ENCODE data around the gene RGL1. TPM values are rescaled to one million over a fixed set of nuclear protein-coding genes. Genes with fewer than 3 reads are reported as not detected.

The RGL1 gene
- total and polyA plus RNA-seq, 2 donors (not counting 3 experiments of a cell fraction or from before 2014, with no cell fraction given), result 19.8 to 35.3 TPM

- H3K79me2 ChIP-seq (ENCODE audit: control insufficient read depth, insufficient read depth, low read length), result no peaks in the 10 kb centered on the region
- H3K4me3 ChIP-seq (replicated peaks in 1 of 3; ENCODE audit: insufficient read depth in 1 of 3, low read depth in 1 of 3, low read length in 3 of 3), result no peak overlapping the region
- no peak overlapping the region for H3K9ac ChIP-seq (replicated peaks; ENCODE audit: extremely low read depth, insufficient read depth, low read length)
- no peaks in the 10 kb centered on the region for H3K36me3 ChIP-seq (ENCODE audit: control insufficient read depth in 2 of 2, extremely low read depth in 1 of 2, insufficient read depth in 2 of 2, low read length in 2 of 2)
- CTCF ChIA-PET, result no interaction called here
- dilution Hi-C loops (cut with MboI; ENCODE audit: extremely low pct_ligation_motif_present, low sequenced_read_pairs), result no loop called here
- H3K27me3 ChIP-seq (ENCODE audit: control insufficient read depth in 2 of 2, insufficient read depth in 2 of 2, low read length in 2 of 2), result no peaks in the 10 kb centered on the region
- no TSS peak for BruUV-seq (replicated peaks)
- H4K20me1 ChIP-seq (replicated peaks; ENCODE audit: control insufficient read depth, extremely low read depth, insufficient read depth, low read length), result no peaks in the 10 kb centered on the region
- no peak overlapping the region for H3K27ac ChIP-seq (ENCODE audit: insufficient read depth, low read depth, low read length)
- H3K4me1 ChIP-seq (ENCODE audit: control insufficient read depth, extremely low read depth, insufficient read depth, low read length), result no peaks in the 10 kb centered on the region
- H3K4me2 ChIP-seq (ENCODE audit: insufficient read depth, low read length), result no peak overlapping the region
- no peak for DNase-seq (ENCODE audit: low read depth, low spot score)
- POLR2A ChIA-PET, result no interaction called here
- H3K9me1 ChIP-seq (replicated peaks; ENCODE audit: control insufficient read depth, extremely low read depth, insufficient read depth, low read length), result no peaks in the 10 kb centered on the region
- FAIRE-seq, result no peak
- H2AFZ ChIP-seq (ENCODE audit: low read depth, low read length), result no peak overlapping the region
- H3K9me3 ChIP-seq (replicated peaks; ENCODE audit: control insufficient read depth, insufficient read depth, low read length), result no peaks in the 10 kb centered on the region
- TF ChIP-seq MYC (IDR thresholded peaks at IDR 0.05; ENCODE audit: low read depth, low read length), result no peak
- no peak for TF ChIP-seq CTCF (IDR thresholded peaks at IDR 0.05; ENCODE audit: extremely low read depth in 1 of 2, insufficient read depth in 1 of 2, low read depth in 1 of 2, low read length in 2 of 2)
- no peak for TF ChIP-seq POLR2AphosphoS5 (IDR thresholded peaks at IDR 0.05; ENCODE audit: insufficient read depth, low read depth, low read length)
- TF ChIP-seq POLR2A (IDR thresholded peaks at IDR 0.05; ENCODE audit: low read depth, low read length), result no peak
- no peak for TF ChIP-seq GATA2 (IDR thresholded peaks at IDR 0.05; ENCODE audit: insufficient read depth, insufficient read length, low read depth, low read length)
- TF ChIP-seq MAX (IDR thresholded peaks at IDR 0.05; ENCODE audit: insufficient read depth, insufficient read length), result no peak
- intact Hi-C loops (cut with micrococcal nuclease), result no loop called here
These were observed 13.6 kb upstream of the RGL1 start for GRCh38 chr1:183791319-183791718.

GRCh38 chr1:183792300-183792699, 12.6 kb upstream of the RGL1 start:
- intact Hi-C loops (cut with micrococcal nuclease) (no loop called here), dilution Hi-C loops (cut with MboI; ENCODE audit: extremely low pct_ligation_motif_present, low sequenced_read_pairs) (no loop called here)
- H3K4me3 ChIP-seq (replicated peaks in 1 of 3; ENCODE audit: insufficient read depth in 1 of 3, low read depth in 1 of 3, low read length in 3 of 3), result no peak overlapping the region
- H2AFZ ChIP-seq (ENCODE audit: low read depth, low read length), result no peak overlapping the region
- no peaks in the 10 kb centered on the region for H4K20me1 ChIP-seq (replicated peaks; ENCODE audit: control insufficient read depth, extremely low read depth, insufficient read depth, low read length)
- POLR2A ChIA-PET, result no interaction called here
- H3K27ac ChIP-seq (ENCODE audit: insufficient read depth, low read depth, low read length), result no peak overlapping the region
- no peaks in the 10 kb centered on the region for H3K79me2 ChIP-seq (ENCODE audit: control insufficient read depth, insufficient read depth, low read length)
- no peaks in the 10 kb centered on the region for H3K27me3 ChIP-seq (ENCODE audit: control insufficient read depth in 2 of 2, insufficient read depth in 2 of 2, low read length in 2 of 2)
- no peaks in the 10 kb centered on the region for H3K4me1 ChIP-seq (ENCODE audit: control insufficient read depth, extremely low read depth, insufficient read depth, low read length)
- no peaks in the 10 kb centered on the region for H3K9me3 ChIP-seq (replicated peaks; ENCODE audit: control insufficient read depth, insufficient read depth, low read length)
- no peaks in the 10 kb centered on the region for H3K9me1 ChIP-seq (replicated peaks; ENCODE audit: control insufficient read depth, extremely low read depth, insufficient read depth, low read length)
- no peak overlapping the region for H3K9ac ChIP-seq (replicated peaks; ENCODE audit: extremely low read depth, insufficient read depth, low read length)
- BruUV-seq (replicated peaks), result no TSS peak
- CTCF ChIA-PET, result no interaction called here
- H3K36me3 ChIP-seq (ENCODE audit: control insufficient read depth in 2 of 2, extremely low read depth in 1 of 2, insufficient read depth in 2 of 2, low read length in 2 of 2), result no peaks in the 10 kb centered on the region
- no peak for TF ChIP-seq POLR2AphosphoS5 (IDR thresholded peaks at IDR 0.05; ENCODE audit: insufficient read depth, low read depth, low read length)
- TF ChIP-seq CTCF (IDR thresholded peaks at IDR 0.05; ENCODE audit: extremely low read depth in 1 of 2, insufficient read depth in 1 of 2, low read depth in 1 of 2, low read length in 2 of 2), result no peak
- no peak for TF ChIP-seq GATA2 (IDR thresholded peaks at IDR 0.05; ENCODE audit: insufficient read depth, insufficient read length, low read depth, low read length)
- TF ChIP-seq MAX (IDR thresholded peaks at IDR 0.05; ENCODE audit: insufficient read depth, insufficient read length), result no peak
- TF ChIP-seq POLR2A (IDR thresholded peaks at IDR 0.05; ENCODE audit: low read depth, low read length), result no peak
- no peak for TF ChIP-seq JUN (IDR thresholded peaks at IDR 0.05; ENCODE audit: borderline replicate concordance, insufficient read depth, insufficient read length, low read depth)
- TF ChIP-seq EZH2 (IDR thresholded peaks at IDR 0.05; ENCODE audit: borderline replicate concordance, low read depth, low read length, severe bottlenecking), result no peak
- no peak for TF ChIP-seq FOS (IDR thresholded peaks at IDR 0.05; ENCODE audit: borderline replicate concordance, insufficient read depth, low read length)
- TF ChIP-seq MYC (IDR thresholded peaks at IDR 0.05; ENCODE audit: low read depth, low read length), result no peak
- FAIRE-seq, result no peak
- no peak overlapping the region for H3K4me2 ChIP-seq (ENCODE audit: insufficient read depth, low read length)
- DNase-seq (ENCODE audit: low read depth, low spot score), result no peak

Measured in endothelial cell of umbilical vein (primary cell).